GM21825 (cell line): ENCODE measurements around the gene ELOVL6.
"Not testable (repeated sequence)": the region's sequence is repeated elsewhere in the genome, so short reads cannot be mapped to it uniquely, and the experiment has no call there.

Experiments
- ATAC-seq: cut with Tn5 transposase; IDR thresholded peaks from one replicate; pipeline ENCODE4 v1.9.1; 2021; ENCODE audit warnings: mild to moderate bottlenecking, moderate library complexity; ENCODE audit not compliant: unreplicated experiment

ELOVL6 gene

DNA sequence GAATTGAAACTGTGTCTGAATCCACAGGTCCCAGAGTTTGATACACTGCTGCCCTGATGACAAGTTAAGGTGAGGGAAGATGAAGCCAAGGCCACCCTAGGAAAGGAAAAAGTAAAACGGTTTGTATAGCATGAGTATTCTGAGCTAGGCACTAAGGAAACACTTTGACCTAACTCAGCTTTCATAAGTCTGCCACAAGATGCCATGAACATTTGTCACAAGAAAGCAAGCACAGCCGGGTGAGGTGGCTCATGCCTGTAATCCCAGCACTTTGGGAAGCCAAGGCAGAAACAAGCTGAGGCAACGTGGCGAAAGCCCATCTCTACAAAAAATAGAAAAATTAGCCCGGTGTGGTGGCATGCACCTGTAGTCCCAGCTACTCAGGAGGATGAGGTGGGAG, 34.2 kb downstream of the ELOVL6 start:
- no peak for ATAC-seq

- ATAC-seq: no peak
Observed at GRCh38 chr4:110163327-110164069, 34.9 kb downstream of the ELOVL6 start.

GRCh38 chr4:110160618-110161017, 37.8 kb downstream of the ELOVL6 start:
- ATAC-seq: no peak

GRCh38 chr4:110159541-110159940, 38.9 kb downstream of the ELOVL6 start:
- ATAC-seq: no peak

DNA sequence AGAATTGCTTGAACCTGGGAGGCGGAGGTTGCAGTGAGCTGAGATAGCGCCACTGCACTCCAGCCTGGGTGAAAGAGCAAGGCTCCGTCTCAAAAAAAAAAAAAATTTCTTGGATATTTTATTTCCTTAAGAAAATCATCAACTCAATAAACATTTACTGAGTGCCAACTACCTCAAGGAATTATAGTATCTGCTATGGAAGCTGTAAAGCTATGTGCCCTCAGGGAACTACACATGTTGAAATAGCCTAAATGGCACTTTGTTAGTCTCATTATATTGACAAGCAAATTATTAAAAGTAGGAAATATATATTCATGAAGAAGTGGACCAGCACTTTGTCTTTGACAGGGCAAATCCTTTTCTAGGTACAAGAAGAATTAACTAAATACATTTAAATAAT, 40.8 kb downstream of the ELOVL6 start:
- no peak for ATAC-seq

- not testable (repeated sequence) for ATAC-seq
Observed at GRCh38 chr4:110157166-110157565, 41.2 kb downstream of the ELOVL6 start.

DNA sequence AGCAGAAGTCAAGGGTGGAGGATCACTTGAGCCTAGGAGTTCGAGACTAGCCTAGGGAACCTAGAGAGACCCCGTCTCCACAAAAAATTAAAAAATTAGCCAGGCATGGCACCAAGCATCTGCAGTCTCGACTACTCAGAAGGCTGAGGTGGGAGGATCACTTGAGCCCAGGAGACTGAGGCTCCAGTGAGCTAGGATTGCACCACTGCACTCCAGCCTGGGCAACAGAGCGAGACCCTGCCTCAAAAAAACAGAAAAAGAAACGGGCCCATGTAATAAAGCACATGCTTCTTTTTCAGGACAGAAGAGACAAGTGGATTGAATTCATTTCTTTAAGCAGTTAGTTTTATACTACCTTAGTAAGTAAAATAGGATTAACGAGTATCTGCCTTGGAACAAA, 42.0 kb downstream of the ELOVL6 start:
- no peak for ATAC-seq

- no peak for ATAC-seq
Observed at GRCh38 chr4:110155654-110156053, 42.8 kb downstream of the ELOVL6 start.

- no peak for ATAC-seq
Observed at GRCh38 chr4:110154582-110154981, 43.8 kb downstream of the ELOVL6 start.

- no peak for ATAC-seq
Observed at GRCh38 chr4:110152386-110152785, 46.0 kb downstream of the ELOVL6 start.

- no peak for ATAC-seq
Observed at GRCh38 chr4:110149089-110149488, 49.3 kb downstream of the ELOVL6 start.

- ATAC-seq: no peak
Observed at GRCh38 chr4:110142461-110142860, 56.0 kb downstream of the ELOVL6 start.

- no peak for ATAC-seq
Observed at GRCh38 chr4:110139815-110140214, 58.6 kb downstream of the ELOVL6 start.

GRCh38 chr4:110139111-110139510, 59.3 kb downstream of the ELOVL6 start:
- ATAC-seq: no peak

GRCh38 chr4:110138551-110138950, 59.9 kb downstream of the ELOVL6 start:
- no peak for ATAC-seq

- ATAC-seq: no peak
Observed at GRCh38 chr4:110137829-110138228, 60.6 kb downstream of the ELOVL6 start.

DNA sequence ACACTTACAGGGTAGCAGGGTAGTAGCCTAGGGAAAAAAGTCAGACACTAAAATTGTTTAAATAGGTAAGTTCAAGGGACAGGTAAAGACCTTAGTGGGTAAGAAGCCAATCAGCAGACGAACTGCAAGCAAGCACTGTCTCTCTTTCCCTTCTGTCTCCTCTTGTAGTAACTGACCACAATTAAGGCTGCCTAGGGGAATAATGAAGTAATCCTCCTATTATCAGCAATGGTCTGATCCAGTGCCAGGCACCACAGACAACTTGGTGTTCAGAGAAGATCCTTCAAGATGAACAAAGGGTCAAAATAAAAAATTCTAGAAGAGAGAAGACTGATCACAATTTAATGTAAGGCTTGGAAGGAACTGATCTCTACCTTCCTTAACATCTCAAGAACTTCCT, 62.9 kb downstream of the ELOVL6 start:
- no peak for ATAC-seq

GRCh38 chr4:110135076-110135475, 63.3 kb downstream of the ELOVL6 start:
- no peak for ATAC-seq

GRCh38 chr4:110134269-110134869, 64.0 kb downstream of the ELOVL6 start:
- ATAC-seq: no peak

- no peak for ATAC-seq
Observed at GRCh38 chr4:110132816-110133719, 65.3 kb downstream of the ELOVL6 start.

GRCh38 chr4:110131916-110132315, 66.5 kb downstream of the ELOVL6 start:
- ATAC-seq: no peak
